ENCODE results near the gene PSMC3IP.
"Not testable (repeated sequence)": the region's sequence is repeated elsewhere in the genome, so short reads cannot be mapped to it uniquely, and the experiment has no call there.

The PSMC3IP gene

DNA sequence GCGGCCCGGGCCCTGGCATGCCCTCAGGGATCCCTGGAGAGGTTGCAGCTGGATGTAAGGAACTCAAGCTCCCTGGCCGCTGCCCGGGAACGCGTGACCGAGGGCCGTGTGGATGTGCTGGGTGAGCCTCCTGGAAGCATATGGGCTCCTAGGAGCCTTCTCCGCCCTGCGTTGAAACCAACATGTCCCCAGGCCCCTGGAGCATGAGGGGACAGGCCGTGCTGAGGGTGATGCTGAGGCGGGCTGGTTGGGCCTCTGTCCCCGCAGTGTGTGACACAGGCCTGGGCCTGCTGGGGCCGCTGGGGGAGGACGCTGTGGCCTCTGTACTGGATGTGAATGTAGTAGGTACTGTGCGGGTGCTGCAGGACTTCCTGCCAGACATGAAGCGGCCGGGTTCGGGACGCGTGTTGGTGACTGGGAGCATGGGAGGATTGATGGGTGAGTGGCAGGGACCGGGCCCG, 30.5 kb downstream of the PSMC3IP start:
- TF ChIP-seq, protein P1, sequence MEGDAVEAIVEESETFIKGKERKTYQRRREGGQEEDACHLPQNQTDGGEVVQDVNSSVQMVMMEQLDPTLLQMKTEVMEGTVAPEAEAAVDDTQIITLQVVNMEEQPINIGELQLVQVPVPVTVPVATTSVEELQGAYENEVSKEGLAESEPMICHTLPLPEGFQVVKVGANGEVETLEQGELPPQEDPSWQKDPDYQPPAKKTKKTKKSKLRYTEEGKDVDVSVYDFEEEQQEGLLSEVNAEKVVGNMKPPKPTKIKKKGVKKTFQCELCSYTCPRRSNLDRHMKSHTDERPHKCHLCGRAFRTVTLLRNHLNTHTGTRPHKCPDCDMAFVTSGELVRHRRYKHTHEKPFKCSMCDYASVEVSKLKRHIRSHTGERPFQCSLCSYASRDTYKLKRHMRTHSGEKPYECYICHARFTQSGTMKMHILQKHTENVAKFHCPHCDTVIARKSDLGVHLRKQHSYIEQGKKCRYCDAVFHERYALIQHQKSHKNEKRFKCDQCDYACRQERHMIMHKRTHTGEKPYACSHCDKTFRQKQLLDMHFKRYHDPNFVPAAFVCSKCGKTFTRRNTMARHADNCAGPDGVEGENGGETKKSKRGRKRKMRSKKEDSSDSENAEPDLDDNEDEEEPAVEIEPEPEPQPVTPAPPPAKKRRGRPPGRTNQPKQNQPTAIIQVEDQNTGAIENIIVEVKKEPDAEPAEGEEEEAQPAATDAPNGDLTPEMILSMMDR (conservative IDR thresholded peaks at IDR 0.05), result no peak
- no peak for TF ChIP-seq ZFX (IDR thresholded peaks at IDR 0.05)

DNA sequence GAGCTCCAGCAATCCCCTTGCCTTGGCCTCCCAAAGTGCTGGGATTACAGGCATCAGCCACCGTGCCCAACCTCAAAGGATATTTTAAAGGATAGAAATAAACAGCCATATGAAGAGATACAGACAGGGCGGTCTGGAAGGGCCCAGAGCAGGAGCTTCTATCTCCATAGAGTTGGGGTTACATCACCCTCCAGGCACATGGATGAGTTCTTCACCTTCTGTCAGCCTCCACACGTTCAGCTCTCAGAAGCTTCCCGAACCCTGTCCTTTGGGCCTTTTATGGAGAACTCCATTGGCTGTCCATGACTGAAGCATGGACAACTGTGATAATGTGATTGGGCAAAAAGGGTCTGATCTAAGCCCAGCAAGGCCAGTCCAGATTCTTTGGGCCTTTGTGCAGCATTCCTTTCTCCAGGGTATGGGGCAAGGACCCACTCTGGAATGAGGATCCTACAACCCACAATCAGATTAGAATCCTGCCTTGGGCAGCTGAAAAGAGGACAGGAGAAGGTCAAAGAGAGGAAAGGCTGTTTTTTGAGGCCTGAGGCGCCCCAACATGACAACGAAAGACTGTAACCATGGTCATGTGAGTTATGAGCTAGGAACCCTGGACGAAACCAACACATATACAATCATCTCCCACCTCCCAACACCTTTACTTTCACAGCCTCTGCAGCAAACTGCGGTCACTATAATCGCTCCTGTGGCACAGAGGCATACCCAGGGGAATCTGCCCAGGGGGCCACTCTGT, 31.6 kb downstream of the PSMC3IP start:
- H3K27ac ChIP-seq, result not testable (repeated sequence)

More for the DNA sequence above, 30.5 kb downstream of the PSMC3IP start:
- no peak overlapping the region for H3K27ac ChIP-seq

DNA sequence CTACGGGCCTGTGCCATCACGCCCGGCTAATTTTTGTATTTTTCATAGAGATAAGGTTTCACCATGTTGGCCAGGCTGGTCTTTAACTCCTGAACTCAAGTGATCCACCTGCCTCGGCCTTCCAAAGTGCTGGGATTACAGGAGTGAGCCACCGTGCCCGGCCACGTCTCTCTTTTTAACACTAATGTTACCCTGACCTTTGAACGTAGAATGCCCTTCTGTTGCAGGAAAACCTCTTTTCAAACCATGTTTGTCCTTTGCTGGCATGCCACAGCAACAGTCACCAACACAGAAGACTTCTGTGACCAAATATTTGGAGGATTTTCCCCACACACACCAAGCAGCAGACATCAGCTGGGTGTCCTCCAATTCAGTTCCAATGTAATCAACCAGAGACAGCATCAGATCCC, 32.6 kb downstream of the PSMC3IP start:
- TF ChIP-seq, protein P1 (conservative IDR thresholded peaks at IDR 0.05), result no peak
- no peak for TF ChIP-seq ZFX (IDR thresholded peaks at IDR 0.05)
- no peak overlapping the region for H3K27ac ChIP-seq

DNA sequence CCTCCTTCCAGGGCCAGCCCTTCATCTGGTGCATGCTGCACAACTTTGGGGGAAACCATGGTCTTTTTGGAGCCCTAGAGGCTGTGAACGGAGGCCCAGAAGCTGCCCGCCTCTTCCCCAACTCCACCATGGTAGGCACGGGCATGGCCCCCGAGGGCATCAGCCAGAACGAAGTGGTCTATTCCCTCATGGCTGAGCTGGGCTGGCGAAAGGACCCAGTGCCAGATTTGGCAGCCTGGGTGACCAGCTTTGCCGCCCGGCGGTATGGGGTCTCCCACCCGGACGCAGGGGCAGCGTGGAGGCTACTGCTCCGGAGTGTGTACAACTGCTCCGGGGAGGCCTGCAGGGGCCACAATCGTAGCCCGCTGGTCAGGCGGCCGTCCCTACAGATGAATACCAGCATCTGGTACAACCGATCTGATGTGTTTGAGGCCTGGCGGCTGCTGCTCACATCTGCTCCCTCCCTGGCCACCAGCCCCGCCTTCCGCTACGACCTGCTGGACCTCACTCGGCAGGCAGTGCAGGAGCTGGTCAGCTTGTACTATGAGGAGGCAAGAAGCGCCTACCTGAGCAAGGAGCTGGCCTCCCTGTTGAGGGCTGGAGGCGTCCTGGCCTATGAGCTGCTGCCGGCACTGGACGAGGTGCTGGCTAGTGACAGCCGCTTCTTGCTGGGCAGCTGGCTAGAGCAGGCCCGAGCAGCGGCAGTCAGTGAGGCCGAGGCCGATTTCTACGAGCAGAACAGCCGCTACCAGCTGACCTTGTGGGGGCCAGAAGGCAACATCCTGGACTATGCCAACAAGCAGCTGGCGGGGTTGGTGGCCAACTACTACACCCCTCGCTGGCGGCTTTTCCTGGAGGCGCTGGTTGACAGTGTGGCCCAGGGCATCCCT, 34.1 kb downstream of the PSMC3IP start:
- peak overlapping the region; percentile 78; the same call in 1 of the 2 replicates for H3K27ac ChIP-seq
- TF ChIP-seq, protein P1 (conservative IDR thresholded peaks at IDR 0.05), result no peak

DNA sequence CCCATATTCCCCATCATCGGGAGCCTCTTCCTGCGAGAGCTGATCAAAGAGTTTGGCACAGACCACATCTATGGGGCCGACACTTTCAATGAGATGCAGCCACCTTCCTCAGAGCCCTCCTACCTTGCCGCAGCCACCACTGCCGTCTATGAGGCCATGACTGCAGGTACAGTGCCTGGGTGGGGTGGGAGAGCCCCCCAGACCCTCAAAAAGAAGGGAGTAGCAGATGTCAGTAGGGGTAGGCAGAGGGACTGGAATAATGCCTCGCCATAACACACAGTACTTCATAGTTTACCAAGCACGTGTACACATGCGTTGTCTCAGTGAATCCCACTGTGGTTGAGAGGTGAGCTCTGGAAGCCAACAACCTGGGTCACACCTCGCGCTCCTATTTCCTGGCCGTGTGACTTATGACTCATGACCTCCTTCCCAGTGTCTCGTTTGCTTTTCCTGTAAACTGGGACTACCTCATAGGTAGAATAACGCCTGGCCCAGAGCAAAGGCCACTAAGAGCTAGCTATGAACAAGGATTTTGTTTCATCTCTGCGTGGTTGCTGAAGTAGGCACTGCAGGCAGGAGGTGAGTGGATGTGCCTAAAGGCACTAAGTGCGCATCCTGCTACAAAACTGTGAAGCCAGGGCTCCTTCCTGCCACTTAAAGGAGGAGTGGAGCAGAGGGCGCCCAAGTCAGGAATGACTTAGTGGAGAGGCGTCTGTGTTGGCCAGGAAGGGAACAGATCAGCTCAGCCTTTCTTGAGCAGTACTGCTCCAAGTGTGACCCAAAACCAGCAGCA, 36.3 kb downstream of the PSMC3IP start:
- TF ChIP-seq ZFX (IDR thresholded peaks at IDR 0.05), result no peak
- TF ChIP-seq, protein P1 (conservative IDR thresholded peaks at IDR 0.05), result no peak
- H3K27ac ChIP-seq, result peak overlapping the region; percentile 78

DNA sequence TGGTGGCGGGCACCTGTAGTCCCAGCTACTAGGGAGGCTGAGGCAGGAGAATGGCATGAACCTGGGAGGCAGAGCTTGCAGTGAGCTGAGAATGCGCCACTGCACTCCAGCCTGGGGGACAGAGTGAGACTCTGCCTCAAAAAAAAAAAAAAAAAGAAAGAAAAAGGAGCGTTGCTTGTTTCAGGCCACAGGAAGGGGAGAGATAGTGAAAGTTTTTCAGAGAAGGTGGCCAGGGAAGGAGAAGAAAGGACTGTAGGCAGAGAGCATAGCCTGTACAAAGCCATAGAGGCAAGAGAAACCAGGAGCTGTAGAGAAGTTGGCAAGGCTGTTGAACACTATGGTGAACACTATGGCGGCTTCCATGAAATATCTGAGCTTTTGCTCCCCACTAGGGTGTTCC, 37.0 kb downstream of the PSMC3IP start:
- H3K27ac ChIP-seq, result peak overlapping the region; percentile 78

DNA sequence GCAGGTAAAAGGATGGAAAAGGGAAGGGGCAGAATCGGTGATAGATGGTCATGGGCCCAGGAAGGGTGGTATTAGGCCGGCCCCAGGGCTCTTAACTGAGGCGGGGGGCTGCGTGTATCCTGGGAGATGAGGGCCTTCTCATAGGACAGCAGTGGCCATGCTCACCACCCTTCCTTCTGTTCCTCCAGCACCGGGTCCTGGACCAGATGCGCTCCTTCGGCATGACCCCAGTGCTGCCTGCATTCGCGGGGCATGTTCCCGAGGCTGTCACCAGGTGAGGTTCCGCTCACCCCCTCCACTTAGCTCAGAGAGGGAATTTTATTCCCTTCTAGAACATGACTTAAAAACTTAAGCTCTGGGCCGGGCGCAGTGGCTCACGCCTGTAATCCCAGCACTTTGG, 39.0 kb downstream of the PSMC3IP start:
- no peak overlapping the region for H3K27ac ChIP-seq

More for the DNA sequence above, 39.0 kb downstream of the PSMC3IP start:
- TF ChIP-seq, protein P1 (conservative IDR thresholded peaks at IDR 0.05), result no peak
- TF ChIP-seq ZFX (IDR thresholded peaks at IDR 0.05), result no peak

All from C4-2B (cell line).